Endothelial cell of umbilical vein (primary cell): ENCODE data around the gene LMNA. TPM values are rescaled to one million over a fixed set of nuclear protein-coding genes. Genes with fewer than 3 reads are reported as not detected.

ENCODE experiments used
- BruUV-seq: library from RNA; stranded (reverse); fragments of 400-500 nt; replicated peaks from 2 replicates; lab custom pipeline; 2021; lab: Mats Ljungman, UMichigan
- CTCF ChIA-PET: fragments of 300-600, 350-600 bp; sonication (Branson Sonifier 250); formaldehyde crosslinking; loops from one replicate; lab custom pipeline; 2021; ENCODE audit warnings: antibody characterized with exemption, inconsistent platforms; lab: Charles Lee
- POLR2A ChIA-PET: fragments of 300-600, 350-600 bp; sonication (Branson Sonifier 250); formaldehyde crosslinking; loops from one replicate; lab custom pipeline; 2021; ENCODE audit warnings: antibody characterized with exemption, inconsistent platforms; lab: Charles Lee
- DNase-seq: peaks from one replicate; pipeline ENCODE4 v3.0.0-alpha.2; 2011; ENCODE audit warnings: low read depth, low spot score
- FAIRE-seq: peaks from 2 replicates; lab custom pipeline; 2011; peaks lifted over from hg19 to GRCh38; lab: Jason Lieb, UNC
- H2AFZ ChIP-seq: 2 replicates; pipeline ENCODE4 v1.6.0; 2012; ENCODE audit warnings: low read depth, low read length, control low read depth, inconsistent platforms
- H3K27ac ChIP-seq: 2 replicates; pipeline ENCODE4 v1.5.1; 2011; ENCODE audit warnings: low read depth, mild to moderate bottlenecking, control low read depth, low read length, moderate library complexity; ENCODE audit not compliant: insufficient read depth
- H3K27me3 ChIP-seq, 2 experiments: 2 replicates each; pipeline versions ENCODE4 v1.6.0 to v1.6.1; 2011; ENCODE audit warnings: low read length in 2 of 2, mixed read lengths in 1 of 2; ENCODE audit not compliant: control insufficient read depth in 2 of 2, insufficient read depth in 2 of 2
- H3K36me3 ChIP-seq, 2 experiments: 2 replicates in 1 of 2; 3 replicates in 1 of 2; pipeline ENCODE4 v1.5.1; 2011; ENCODE audit warnings: low read length in 2 of 2, mild to moderate bottlenecking in 1 of 2, moderate library complexity in 1 of 2; ENCODE audit not compliant: control insufficient read depth in 2 of 2, insufficient read depth in 2 of 2; ENCODE audit errors: extremely low read depth in 1 of 2
- H3K4me1 ChIP-seq: 3 replicates; pipeline ENCODE4 v1.5.1; 2011; ENCODE audit warnings: mild to moderate bottlenecking, low read length; ENCODE audit not compliant: control insufficient read depth, insufficient read depth; ENCODE audit errors: extremely low read depth
- H3K4me2 ChIP-seq: 2 replicates; pipeline ENCODE4 v1.6.1; 2011; ENCODE audit warnings: low read length, control low read depth, mixed read lengths; ENCODE audit not compliant: insufficient read depth
- H3K4me3 ChIP-seq, 3 experiments: fragments of 200-600 bp in 1 of 3; sonication (generic), shearing (Covaris generic) in 1 of 3; replicated peaks in 1 of 3; 2 replicates each; pipeline ENCODE4 v1.5.1; 2011 to 2016; ENCODE audit warnings: control low read depth in 3 of 3, low read length in 3 of 3, mild to moderate bottlenecking in 2 of 3, inconsistent platforms in 1 of 3, low read depth in 1 of 3, moderate library complexity in 1 of 3; ENCODE audit not compliant: insufficient read depth in 1 of 3
- H3K79me2 ChIP-seq: 2 replicates; pipeline ENCODE4 v1.6.0; 2012; ENCODE audit warnings: low read length, inconsistent platforms; ENCODE audit not compliant: control insufficient read depth, insufficient read depth
- H3K9ac ChIP-seq: replicated peaks from 2 replicates; pipeline ENCODE3; 2011; ENCODE audit warnings: low read length, control low read depth; ENCODE audit not compliant: insufficient read depth; ENCODE audit errors: extremely low read depth
- H3K9me1 ChIP-seq: replicated peaks from 3 replicates; pipeline ENCODE4 v1.6.0; 2011; ENCODE audit warnings: mild to moderate bottlenecking, low read length; ENCODE audit not compliant: control insufficient read depth, insufficient read depth; ENCODE audit errors: extremely low read depth
- H3K9me3 ChIP-seq: replicated peaks from 2 replicates; pipeline ENCODE4 v1.5.1; 2012; ENCODE audit warnings: low read length, inconsistent platforms; ENCODE audit not compliant: control insufficient read depth, insufficient read depth
- H4K20me1 ChIP-seq: replicated peaks from 2 replicates; pipeline ENCODE3; 2011; ENCODE audit warnings: mild to moderate bottlenecking, low read length; ENCODE audit not compliant: control insufficient read depth, insufficient read depth; ENCODE audit errors: extremely low read depth
- CTCF ChIP-seq, 2 donors: IDR thresholded peaks; 1 replicate in 1 of 2; 2 replicates in 1 of 2; pipeline ENCODE4 v1.5.1; 2011; ENCODE audit warnings: low read length in 2 of 2, mild to moderate bottlenecking in 2 of 2, moderate library complexity in 2 of 2, control low read depth in 1 of 2, inconsistent platforms in 1 of 2, low read depth in 1 of 2; ENCODE audit not compliant: insufficient read depth in 1 of 2; ENCODE audit errors: extremely low read depth in 1 of 2
- EZH2 ChIP-seq: IDR thresholded peaks from 2 replicates; pipeline ENCODE4 v1.6.1; 2012; ENCODE audit warnings: borderline replicate concordance, low read depth, mild to moderate bottlenecking, moderate library complexity, low read length, inconsistent platforms; ENCODE audit not compliant: severe bottlenecking
- FOS ChIP-seq: IDR thresholded peaks from 2 replicates; pipeline ENCODE4 v1.6.1; 2011; ENCODE audit warnings: mild to moderate bottlenecking, low read length, moderate library complexity, borderline replicate concordance; ENCODE audit not compliant: insufficient read depth
- GATA2 ChIP-seq: IDR thresholded peaks from 2 replicates; pipeline ENCODE4 v1.7.0; 2011; ENCODE audit warnings: low read depth, mild to moderate bottlenecking, moderate library complexity, mixed read lengths, low read length; ENCODE audit not compliant: insufficient read length, insufficient read depth
- JUN ChIP-seq: IDR thresholded peaks from 2 replicates; pipeline ENCODE4 v1.6.1; 2011; ENCODE audit warnings: borderline replicate concordance, low read depth; ENCODE audit not compliant: insufficient read length, insufficient read depth
- MAX ChIP-seq: IDR thresholded peaks from 2 replicates; pipeline ENCODE4 v1.6.1; 2011; ENCODE audit not compliant: insufficient read depth, insufficient read length
- MYC ChIP-seq: IDR thresholded peaks from one replicate; pipeline ENCODE4 v1.6.1; 2011; ENCODE audit warnings: mild to moderate bottlenecking, low read depth, low read length
- POLR2A ChIP-seq: IDR thresholded peaks from 2 replicates; pipeline ENCODE4 v1.6.1; 2012; ENCODE audit warnings: low read depth, mild to moderate bottlenecking, control low read depth, low read length
- POLR2AphosphoS5 ChIP-seq: IDR thresholded peaks from 2 replicates; pipeline ENCODE4 v1.6.1; 2012; ENCODE audit warnings: low read depth, mild to moderate bottlenecking, control low read depth, low read length, moderate library complexity; ENCODE audit not compliant: insufficient read depth
- dilution Hi-C: fragments of 300-500 bp; cut with MboI; formaldehyde crosslinking; loops from one replicate; pipeline ENCODE4 v1.15.0; 2019; ENCODE audit warnings: low sequenced_read_pairs; ENCODE audit not compliant: extremely low pct_ligation_motif_present
- intact Hi-C: fragments of 100-400 bp; cut with micrococcal nuclease; formaldehyde crosslinking; loops from one replicate; pipeline ENCODE4 v1.10.0; 2022
- polyA plus RNA-seq, 4 experiments: library from polyadenylated mRNA; depleted of rRNA in 3 of 4; stranded (reverse) in 3 of 4; unstranded in 1 of 4; fragments of >200 nt; gene quantifications; 2 replicates each; pipeline versions ENCODE4 v1.2.1 to v1.2.3, GENCODE V29; 2011 to 2012; ENCODE audit warnings: missing spikeins in 1 of 4
- total RNA-seq: library from RNA; stranded (reverse); gene quantifications from 2 replicates; pipeline ENCODE4 v1.2.3, GENCODE V29; 2021

Gene LMNA
- total and polyA plus RNA-seq, 2 donors (not counting 3 experiments of a cell fraction or from before 2014, with no cell fraction given): 371 to 742 TPM

- no peak for DNase-seq
These were observed 45.7 kb downstream of the LMNA start for GRCh38 chr1:156160000-156160742.

GRCh38 chr1:156160743-156161171 is 46.2 kb downstream of the LMNA start:
- Histone ChIP-seq H3K9me1 (no peaks in the 10 kb centered on the region), H3K27ac (peak overlapping the region; percentile 9), H3K4me1 (peaks cover 20% of the 10 kb centered on the region), H3K36me3 (no peaks in the 10 kb centered on the region), H3K9me3 (no peaks in the 10 kb centered on the region), H2AFZ (peak overlapping the region; percentile 73), H3K4me3 (no peak overlapping the region), H3K9ac (no peak overlapping the region), H4K20me1 (no peaks in the 10 kb centered on the region), H3K79me2 (no peaks in the 10 kb centered on the region), H3K4me2 (peak overlapping the region; percentile 49), H3K27me3 (no peaks in the 10 kb centered on the region)
- no TSS peak for BruUV-seq
- dilution Hi-C loops: no loop called here
- CTCF ChIA-PET: interaction anchor here (1.1 to 4.0 kb wide), 10 partner anchors 10 to 159 kb away, joined by 3 to 33 read pairs (median 6); partner anchors contain the start of genes PMF1 and SLC25A44
- TF ChIP-seq GATA2 (no peak), MAX (no peak), POLR2A (no peak), MYC (no peak), CTCF (IDR thresholded peaks at IDR 0.05; ENCODE audit: extremely low read depth in 1 of 2, insufficient read depth in 1 of 2, low read depth in 1 of 2, low read length in 2 of 2) (no peak), FOS (no peak), POLR2AphosphoS5 (no peak), EZH2 (no peak), JUN (no peak)
- DNase-seq (peak; percentile 78), FAIRE-seq (peak; percentile 77)
- POLR2A ChIA-PET: no interaction called here
- intact Hi-C loops: loop anchor here (1.0 to 2.0 kb wide), 2 partner anchors 32 to 53 kb away; partner anchors contain the start of gene PMF1

More at GRCh38 chr1:156160000-156160742, 45.7 kb downstream of the LMNA start:
- no peak for TF ChIP-seq JUN
- TF ChIP-seq EZH2: no peak
- TF ChIP-seq GATA2: no peak
- peak; percentile 23 for TF ChIP-seq POLR2A
- no peak for TF ChIP-seq FOS
- BruUV-seq: no TSS peak
- dilution Hi-C loops (no loop called here), intact Hi-C loops (loop anchor here (2.0 kb wide), 1 partner anchor 33 kb away; no protein-coding TSS in a partner anchor)
- no peaks in the 10 kb centered on the region for H3K79me2 ChIP-seq
- peak; percentile 56 for FAIRE-seq
- no peaks in the 10 kb centered on the region for H3K36me3 ChIP-seq
- H3K9me1 ChIP-seq: no peaks in the 10 kb centered on the region
- H3K4me2 ChIP-seq: peak overlapping the region; percentile 49
- H3K9ac ChIP-seq: no peak overlapping the region
- no peaks in the 10 kb centered on the region for H3K9me3 ChIP-seq
- POLR2A ChIA-PET: interaction anchor here (0.9 kb wide), 1 partner anchor 65 kb away, joined by 3 read pairs; no protein-coding TSS in a partner anchor
- H3K27ac ChIP-seq: peak overlapping the region; percentile 9
- CTCF ChIA-PET: interaction anchor here (1.1 to 4.0 kb wide), 6 partner anchors 13 to 159 kb away, joined by 3 to 33 read pairs (median 6); no protein-coding TSS in a partner anchor
- H3K27me3 ChIP-seq: no peaks in the 10 kb centered on the region
- H3K4me3 ChIP-seq: no peak overlapping the region
- H2AFZ ChIP-seq: peak overlapping the region; percentile 73
- H3K4me1 ChIP-seq: peaks cover 20% of the 10 kb centered on the region
- H4K20me1 ChIP-seq: no peaks in the 10 kb centered on the region
